Suprapubic skin (tissue), 4 donors: ENCODE data around the gene WDR27. TPM values are rescaled to one million over a fixed set of nuclear protein-coding genes. Genes with fewer than 3 reads are reported as not detected.

Source experiments
- DNase-seq, 2 donors: peaks; one replicate each; pipeline ENCODE4 v3.0.0-alpha.2; 2019; ENCODE audit warnings: low spot score in 2 of 2
- H3K27ac ChIP-seq: fragments of 200-600 bp; sonication (generic); one replicate; pipeline ENCODE4 v1.5.1; 2019
- H3K27me3 ChIP-seq: fragments of 200-600 bp; sonication (generic); one replicate; pipeline ENCODE4 v1.5.1; 2019
- H3K36me3 ChIP-seq: fragments of 200-600 bp; sonication (generic); one replicate; pipeline ENCODE4 v1.5.1; 2019
- H3K4me1 ChIP-seq: fragments of 200-600 bp; sonication (generic); one replicate; pipeline ENCODE4 v1.5.1; 2019
- H3K4me3 ChIP-seq: fragments of 200-600 bp; sonication (generic); one replicate; pipeline ENCODE4 v1.5.1; 2019; ENCODE audit warnings: mild to moderate bottlenecking
- H3K9me3 ChIP-seq: fragments of 200-600 bp; sonication (generic); one replicate; pipeline ENCODE4 v1.5.1; 2019
- EP300 ChIP-seq: sonication (generic); formaldehyde crosslinking; IDR thresholded peaks from one replicate; pipeline ENCODE4 v1.6.1; 2017; ENCODE audit warnings: antibody characterized with exemption
- POLR2A ChIP-seq, 2 donors: fragments of 450-650 bp; IDR thresholded peaks; one replicate each; pipeline ENCODE4 v1.6.1; 2017; ENCODE audit warnings: antibody characterized with exemption in 2 of 2, mild to moderate bottlenecking in 2 of 2, moderate library complexity in 2 of 2
- POLR2AphosphoS5 ChIP-seq, 3 donors: sonication (generic); formaldehyde crosslinking; IDR thresholded peaks; one replicate each; pipeline ENCODE4 v1.6.1; 2017; ENCODE audit warnings: antibody characterized with exemption in 3 of 3
- WGBS: methylation state at CpG from one replicate; pipeline ENCODE4 v1.1.5; 2018; 5-methylcytosine and 5-hydroxymethylcytosine counted together
- total RNA-seq, 4 donors: library from RNA; depleted of rRNA; stranded (reverse); fragments of >200 nt; gene quantifications; one replicate each; pipeline ENCODE4 v1.1.0, GENCODE V29; 2016
- TF ChIP-seq, protein P1 (sequence below), 2 donors: fragments of 200-600 bp in 1 of 2; fragments of 450-650 bp in 1 of 2; sonication (generic) in 1 of 2; IDR thresholded peaks; one replicate each; pipeline ENCODE4 v1.5.1; 2016 to 2019; ENCODE audit warnings: antibody characterized with exemption in 2 of 2, mild to moderate bottlenecking in 1 of 2, moderate library complexity in 1 of 2

The WDR27 gene
- total RNA-seq, 4 donors from 2014 or later: 17.3 to 59.4 (median 26.6) TPM

DNA sequence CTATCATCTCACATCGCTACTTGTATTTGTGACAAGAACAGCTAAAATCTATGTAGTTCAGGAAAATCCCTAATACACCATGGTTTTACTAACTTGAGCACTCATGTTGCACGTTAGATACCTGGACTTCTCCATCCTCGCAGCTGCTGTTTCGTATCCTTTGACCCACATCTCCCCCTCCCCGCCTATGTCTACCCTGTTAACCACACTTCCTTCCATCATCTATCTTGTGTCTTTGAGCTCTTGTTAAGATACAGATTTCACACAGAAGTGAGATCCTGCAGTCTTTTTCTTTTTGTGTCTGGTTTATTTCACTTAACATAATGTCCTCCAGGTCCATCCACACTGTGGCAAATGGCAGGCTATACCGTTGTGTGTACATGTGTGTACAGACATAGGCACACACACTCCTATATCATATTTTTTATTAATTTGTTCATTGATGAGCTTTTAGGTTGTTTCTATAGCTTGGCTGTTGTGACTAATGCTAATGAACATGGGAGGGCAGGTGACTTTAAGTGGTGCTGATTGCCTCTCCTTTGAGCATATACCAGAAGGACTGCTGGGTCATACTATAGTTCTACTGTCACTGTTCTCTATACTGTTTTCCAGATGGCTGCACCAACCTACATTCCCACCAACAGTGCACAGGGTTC lies 117.8 kb downstream of the WDR27 start:
- no peak overlapping the region for H3K4me3 ChIP-seq
- no peaks in the 10 kb centered on the region for H3K27me3 ChIP-seq
- WGBS: 88% methylated on average over 6 of the region's 6 CpGs
- TF ChIP-seq, protein P1, sequence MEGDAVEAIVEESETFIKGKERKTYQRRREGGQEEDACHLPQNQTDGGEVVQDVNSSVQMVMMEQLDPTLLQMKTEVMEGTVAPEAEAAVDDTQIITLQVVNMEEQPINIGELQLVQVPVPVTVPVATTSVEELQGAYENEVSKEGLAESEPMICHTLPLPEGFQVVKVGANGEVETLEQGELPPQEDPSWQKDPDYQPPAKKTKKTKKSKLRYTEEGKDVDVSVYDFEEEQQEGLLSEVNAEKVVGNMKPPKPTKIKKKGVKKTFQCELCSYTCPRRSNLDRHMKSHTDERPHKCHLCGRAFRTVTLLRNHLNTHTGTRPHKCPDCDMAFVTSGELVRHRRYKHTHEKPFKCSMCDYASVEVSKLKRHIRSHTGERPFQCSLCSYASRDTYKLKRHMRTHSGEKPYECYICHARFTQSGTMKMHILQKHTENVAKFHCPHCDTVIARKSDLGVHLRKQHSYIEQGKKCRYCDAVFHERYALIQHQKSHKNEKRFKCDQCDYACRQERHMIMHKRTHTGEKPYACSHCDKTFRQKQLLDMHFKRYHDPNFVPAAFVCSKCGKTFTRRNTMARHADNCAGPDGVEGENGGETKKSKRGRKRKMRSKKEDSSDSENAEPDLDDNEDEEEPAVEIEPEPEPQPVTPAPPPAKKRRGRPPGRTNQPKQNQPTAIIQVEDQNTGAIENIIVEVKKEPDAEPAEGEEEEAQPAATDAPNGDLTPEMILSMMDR (IDR thresholded peaks at IDR 0.05): no peak
- TF ChIP-seq EP300: no peak
- TF ChIP-seq POLR2A (IDR thresholded peaks at IDR 0.05): no peak
- no peak for TF ChIP-seq POLR2AphosphoS5 (IDR thresholded peaks at IDR 0.05)
- peaks cover 4% of the 10 kb centered on the region for H3K9me3 ChIP-seq
- H3K4me1 ChIP-seq: peaks cover 4% of the 10 kb centered on the region
- DNase-seq: no peak
- no peak overlapping the region for H3K27ac ChIP-seq
- H3K36me3 ChIP-seq: no peaks in the 10 kb centered on the region

DNA sequence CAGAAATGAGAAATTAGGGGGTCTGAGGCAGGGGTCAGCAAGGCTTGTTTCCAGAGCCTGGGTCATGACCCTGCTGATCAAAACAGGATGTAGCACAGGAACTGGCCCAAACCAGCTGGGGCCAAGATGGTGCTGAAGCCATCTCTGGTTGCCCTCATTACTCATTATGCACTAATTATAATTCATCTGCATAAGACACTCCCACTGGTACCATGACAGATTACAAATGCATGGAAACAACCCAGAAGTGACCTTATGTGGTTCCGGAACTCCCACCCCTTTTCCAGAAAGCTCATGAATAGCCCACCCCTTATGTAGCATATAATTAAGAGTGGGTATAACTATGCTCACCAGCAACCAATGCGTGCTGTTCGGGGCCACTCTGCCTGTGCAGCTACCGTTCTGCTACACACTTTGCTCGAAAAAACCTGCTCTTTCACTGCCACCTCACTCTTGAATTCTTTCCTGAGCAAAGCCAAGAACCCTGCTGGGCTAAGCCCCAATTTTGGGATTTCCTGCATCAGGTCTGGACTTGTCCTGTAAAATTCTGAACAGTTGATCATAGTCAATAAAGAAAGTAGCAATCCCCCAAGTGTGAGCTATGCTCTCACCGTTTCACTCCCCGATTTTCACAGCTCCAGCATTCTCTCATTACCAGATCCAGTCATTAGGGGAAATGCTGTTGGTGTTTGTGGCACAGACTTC lies 122.3 kb downstream of the WDR27 start:
- H3K9me3 ChIP-seq: no peaks in the 10 kb centered on the region
- no peak for DNase-seq
- no peak overlapping the region for H3K27ac ChIP-seq
- no peaks in the 10 kb centered on the region for H3K36me3 ChIP-seq
- H3K4me3 ChIP-seq: no peak overlapping the region
- WGBS: 77% methylated on average over 7 of the region's 7 CpGs
- TF ChIP-seq POLR2AphosphoS5 (IDR thresholded peaks at IDR 0.05) (no peak), POLR2A (IDR thresholded peaks at IDR 0.05) (no peak), EP300 (no peak)
- TF ChIP-seq, protein P1 (IDR thresholded peaks at IDR 0.05): no peak
- no peaks in the 10 kb centered on the region for H3K4me1 ChIP-seq
- H3K27me3 ChIP-seq: no peaks in the 10 kb centered on the region

DNA sequence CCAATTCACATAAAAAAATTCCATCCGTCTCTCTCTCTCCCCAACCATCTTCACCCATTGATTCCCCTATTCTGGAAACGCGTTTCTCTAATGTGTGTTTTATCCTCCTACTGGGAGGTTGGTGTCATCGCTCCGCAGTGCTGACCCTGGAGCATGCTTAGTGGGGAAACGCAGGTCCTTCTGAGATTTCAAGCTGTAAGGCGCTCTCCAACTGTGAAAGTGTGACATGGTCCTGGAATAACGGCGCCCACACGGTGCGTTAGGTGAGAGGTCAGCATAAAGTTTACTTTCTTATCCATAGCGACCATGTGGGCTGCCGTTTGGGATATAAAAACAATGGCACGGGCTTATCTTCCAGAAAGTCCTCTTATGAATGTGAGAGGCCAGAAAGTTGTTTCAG lies 123.9 kb downstream of the WDR27 start:
- H3K4me1 ChIP-seq: no peaks in the 10 kb centered on the region
- DNase-seq: no peak
- H3K27ac ChIP-seq: no peak overlapping the region
- WGBS: 88% methylated on average over 14 of the region's 14 CpGs
- no peaks in the 10 kb centered on the region for H3K36me3 ChIP-seq
- TF ChIP-seq EP300 (no peak), POLR2AphosphoS5 (IDR thresholded peaks at IDR 0.05) (no peak), POLR2A (IDR thresholded peaks at IDR 0.05) (no peak)
- TF ChIP-seq, protein P1 (IDR thresholded peaks at IDR 0.05): no peak
- no peaks in the 10 kb centered on the region for H3K27me3 ChIP-seq
- no peak overlapping the region for H3K4me3 ChIP-seq
- H3K9me3 ChIP-seq: no peaks in the 10 kb centered on the region

DNA sequence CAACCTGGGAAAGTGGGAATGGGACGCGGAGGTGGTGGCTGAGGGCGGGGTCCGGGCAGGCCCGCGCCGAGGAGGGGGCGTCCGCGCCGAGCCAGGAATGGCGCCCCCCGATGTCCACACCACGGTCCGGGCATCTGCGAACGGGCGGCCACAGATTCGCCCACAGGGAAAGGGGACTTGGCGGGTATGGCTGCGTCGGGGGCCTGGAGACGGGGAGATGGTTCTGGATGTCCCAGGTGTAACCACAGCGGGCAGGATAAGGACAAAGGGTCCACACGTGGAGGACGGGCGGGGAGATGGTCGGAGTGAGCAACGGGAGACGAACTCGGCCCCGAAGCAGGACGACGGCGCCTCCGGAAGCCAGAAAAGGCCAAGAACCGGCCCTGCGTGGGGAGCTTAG lies 124.6 kb downstream of the WDR27 start:
- no peak for TF ChIP-seq EP300
- TF ChIP-seq POLR2AphosphoS5 (IDR thresholded peaks at IDR 0.05): no peak
- no peak for TF ChIP-seq POLR2A (IDR thresholded peaks at IDR 0.05)
- TF ChIP-seq, protein P1 (IDR thresholded peaks at IDR 0.05): no peak
- no peak overlapping the region for H3K27ac ChIP-seq
- no peak for DNase-seq
- WGBS: 79% methylated on average over 37 of the region's 38 CpGs
- no peaks in the 10 kb centered on the region for H3K27me3 ChIP-seq
- H3K9me3 ChIP-seq: no peaks in the 10 kb centered on the region
- H3K36me3 ChIP-seq: no peaks in the 10 kb centered on the region
- no peak overlapping the region for H3K4me3 ChIP-seq
- H3K4me1 ChIP-seq: no peaks in the 10 kb centered on the region

DNA sequence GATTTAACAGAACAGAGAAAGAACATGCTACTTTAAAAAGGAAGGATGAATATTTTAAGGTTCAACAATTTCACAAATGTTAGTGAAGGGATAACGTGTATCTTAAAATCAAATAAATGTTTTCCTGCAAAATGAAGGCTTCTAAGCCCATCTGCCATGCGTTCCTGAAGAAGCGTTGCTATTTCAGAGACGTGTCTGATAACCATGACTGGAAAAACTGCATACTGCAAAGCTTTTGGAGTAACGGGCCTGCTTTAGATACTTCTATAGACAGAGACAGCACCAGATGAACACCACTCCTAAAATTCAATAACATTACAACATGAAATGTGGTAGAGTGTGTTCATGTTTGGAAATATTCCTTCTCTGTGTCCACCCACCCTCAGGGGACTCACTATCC lies 126.0 kb downstream of the WDR27 start:
- 89% methylated on average over 5 of the region's 5 CpGs for WGBS
- TF ChIP-seq, protein P1 (IDR thresholded peaks at IDR 0.05): no peak
- no peak for TF ChIP-seq POLR2A (IDR thresholded peaks at IDR 0.05)
- TF ChIP-seq POLR2AphosphoS5 (IDR thresholded peaks at IDR 0.05): no peak
- TF ChIP-seq EP300: no peak
- Histone ChIP-seq H3K36me3 (no peaks in the 10 kb centered on the region), H3K4me3 (no peak overlapping the region), H3K9me3 (no peaks in the 10 kb centered on the region), H3K27ac (no peak overlapping the region), H3K4me1 (no peaks in the 10 kb centered on the region), H3K27me3 (no peaks in the 10 kb centered on the region)
- no peak for DNase-seq
